LNCAP (cell line): ENCODE results near the gene PGAP1.

Source experiments
- TF ChIP-seq, protein P1 (sequence below): fragments of 450-650 bp; IDR thresholded peaks from 2 replicates; pipeline ENCODE4 v1.5.1; 2017; ENCODE audit warnings: mild to moderate bottlenecking

The PGAP1 gene, protein sequence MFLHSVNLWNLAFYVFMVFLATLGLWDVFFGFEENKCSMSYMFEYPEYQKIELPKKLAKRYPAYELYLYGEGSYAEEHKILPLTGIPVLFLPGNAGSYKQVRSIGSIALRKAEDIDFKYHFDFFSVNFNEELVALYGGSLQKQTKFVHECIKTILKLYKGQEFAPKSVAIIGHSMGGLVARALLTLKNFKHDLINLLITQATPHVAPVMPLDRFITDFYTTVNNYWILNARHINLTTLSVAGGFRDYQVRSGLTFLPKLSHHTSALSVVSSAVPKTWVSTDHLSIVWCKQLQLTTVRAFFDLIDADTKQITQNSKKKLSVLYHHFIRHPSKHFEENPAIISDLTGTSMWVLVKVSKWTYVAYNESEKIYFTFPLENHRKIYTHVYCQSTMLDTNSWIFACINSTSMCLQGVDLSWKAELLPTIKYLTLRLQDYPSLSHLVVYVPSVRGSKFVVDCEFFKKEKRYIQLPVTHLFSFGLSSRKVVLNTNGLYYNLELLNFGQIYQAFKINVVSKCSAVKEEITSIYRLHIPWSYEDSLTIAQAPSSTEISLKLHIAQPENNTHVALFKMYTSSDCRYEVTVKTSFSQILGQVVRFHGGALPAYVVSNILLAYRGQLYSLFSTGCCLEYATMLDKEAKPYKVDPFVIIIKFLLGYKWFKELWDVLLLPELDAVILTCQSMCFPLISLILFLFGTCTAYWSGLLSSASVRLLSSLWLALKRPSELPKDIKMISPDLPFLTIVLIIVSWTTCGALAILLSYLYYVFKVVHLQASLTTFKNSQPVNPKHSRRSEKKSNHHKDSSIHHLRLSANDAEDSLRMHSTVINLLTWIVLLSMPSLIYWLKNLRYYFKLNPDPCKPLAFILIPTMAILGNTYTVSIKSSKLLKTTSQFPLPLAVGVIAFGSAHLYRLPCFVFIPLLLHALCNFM

DNA sequence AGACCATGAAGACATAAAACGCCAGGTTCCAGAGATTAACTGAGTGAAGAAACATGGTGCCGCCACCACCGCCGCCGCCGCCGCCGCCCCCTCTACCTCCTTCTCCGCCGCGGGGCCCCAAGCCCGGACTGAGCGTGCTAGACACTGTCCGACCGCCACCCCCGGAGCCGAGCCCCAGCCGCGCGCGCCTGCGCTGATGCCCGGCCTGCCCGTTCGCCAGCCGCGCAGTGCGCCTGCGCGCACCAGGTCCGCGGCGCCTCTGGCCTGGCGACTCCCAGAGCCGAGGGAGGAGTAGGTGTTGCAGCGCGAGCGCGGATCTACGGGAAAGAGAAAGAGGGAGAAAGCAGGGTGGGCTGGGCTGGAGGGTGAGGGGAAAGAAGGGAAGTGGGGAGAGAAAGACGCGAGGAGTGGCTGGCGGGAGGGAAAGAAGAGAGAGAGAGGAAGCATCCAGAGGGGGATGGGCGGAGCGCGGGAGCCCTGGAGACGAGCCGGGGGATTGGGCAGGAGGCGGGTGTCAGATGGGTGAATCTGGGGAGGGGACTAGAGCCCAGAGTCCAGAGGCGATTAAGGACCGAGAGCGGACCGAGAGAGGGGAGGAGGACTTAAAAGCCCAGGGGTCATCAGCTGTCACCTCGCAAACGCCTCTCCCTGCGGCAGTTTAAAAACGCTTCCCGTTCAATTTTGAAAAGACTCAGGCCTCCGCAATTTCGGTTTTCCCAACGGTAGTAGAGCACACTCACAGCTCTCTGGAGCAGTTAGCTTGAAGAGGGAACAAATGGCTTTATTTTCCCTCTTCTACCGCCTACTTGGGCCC, at the start of gene PGAP1:
PGAP1 (minus strand) TSS at position 146 of the 814 bp plus-strand sequence; CDS start at position 55, 91 bp downstream.
- TF ChIP-seq, protein P1, sequence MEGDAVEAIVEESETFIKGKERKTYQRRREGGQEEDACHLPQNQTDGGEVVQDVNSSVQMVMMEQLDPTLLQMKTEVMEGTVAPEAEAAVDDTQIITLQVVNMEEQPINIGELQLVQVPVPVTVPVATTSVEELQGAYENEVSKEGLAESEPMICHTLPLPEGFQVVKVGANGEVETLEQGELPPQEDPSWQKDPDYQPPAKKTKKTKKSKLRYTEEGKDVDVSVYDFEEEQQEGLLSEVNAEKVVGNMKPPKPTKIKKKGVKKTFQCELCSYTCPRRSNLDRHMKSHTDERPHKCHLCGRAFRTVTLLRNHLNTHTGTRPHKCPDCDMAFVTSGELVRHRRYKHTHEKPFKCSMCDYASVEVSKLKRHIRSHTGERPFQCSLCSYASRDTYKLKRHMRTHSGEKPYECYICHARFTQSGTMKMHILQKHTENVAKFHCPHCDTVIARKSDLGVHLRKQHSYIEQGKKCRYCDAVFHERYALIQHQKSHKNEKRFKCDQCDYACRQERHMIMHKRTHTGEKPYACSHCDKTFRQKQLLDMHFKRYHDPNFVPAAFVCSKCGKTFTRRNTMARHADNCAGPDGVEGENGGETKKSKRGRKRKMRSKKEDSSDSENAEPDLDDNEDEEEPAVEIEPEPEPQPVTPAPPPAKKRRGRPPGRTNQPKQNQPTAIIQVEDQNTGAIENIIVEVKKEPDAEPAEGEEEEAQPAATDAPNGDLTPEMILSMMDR: no peak

DNA sequence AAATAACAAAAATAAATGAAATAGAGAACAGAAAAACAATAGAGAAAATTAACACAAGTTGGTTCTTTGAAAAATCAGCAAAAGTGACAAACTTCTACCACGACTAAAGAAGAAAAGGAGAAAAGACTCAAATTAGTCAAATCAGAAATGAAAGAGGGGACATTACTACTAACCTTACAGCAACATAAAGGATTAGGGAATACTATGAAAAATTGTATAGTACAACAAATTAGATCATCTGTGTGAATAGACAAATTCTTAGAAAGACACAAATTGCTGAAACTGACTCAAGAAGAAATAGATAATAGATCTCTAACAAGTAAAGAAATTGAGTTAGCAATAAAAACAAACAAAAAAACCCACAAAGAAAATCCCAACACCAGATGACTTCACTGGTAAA, 48.5 kb upstream of the PGAP1 start:
- TF ChIP-seq, protein P1: no peak

DNA sequence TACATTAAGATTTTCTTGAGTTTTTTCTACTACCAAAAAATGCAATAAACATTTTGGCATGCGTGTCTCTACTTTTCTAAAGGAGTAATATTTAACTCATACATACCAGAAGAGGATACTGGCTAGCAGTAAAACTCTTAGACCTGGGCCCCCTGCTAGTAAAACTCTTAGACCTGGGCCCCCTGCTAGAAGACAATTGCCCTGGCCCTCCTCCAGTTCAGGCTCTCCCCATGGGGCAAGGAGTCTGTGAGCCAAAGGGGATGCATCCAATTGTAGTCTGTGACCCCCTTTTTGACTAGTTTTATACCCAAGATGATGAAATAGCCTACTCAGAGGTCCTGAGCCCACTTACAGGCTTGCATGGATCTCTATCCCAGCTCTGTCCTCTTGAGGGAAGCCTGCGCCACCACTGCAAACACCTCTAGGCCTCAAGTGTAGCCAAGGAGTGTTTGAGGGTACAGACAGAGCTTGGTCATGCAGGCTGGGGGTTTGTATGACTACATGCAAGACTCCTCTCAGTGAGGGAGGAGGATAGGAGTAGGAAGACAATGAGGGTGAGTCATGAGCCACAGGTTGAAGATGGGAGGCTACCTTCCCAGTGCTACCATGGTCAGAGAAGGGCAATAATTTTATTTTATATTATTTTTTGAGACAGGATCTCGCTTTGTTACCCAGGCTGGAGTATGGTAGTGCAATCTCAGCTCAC, 45.2 kb upstream of the PGAP1 start:
- TF ChIP-seq, protein P1: no peak

DNA sequence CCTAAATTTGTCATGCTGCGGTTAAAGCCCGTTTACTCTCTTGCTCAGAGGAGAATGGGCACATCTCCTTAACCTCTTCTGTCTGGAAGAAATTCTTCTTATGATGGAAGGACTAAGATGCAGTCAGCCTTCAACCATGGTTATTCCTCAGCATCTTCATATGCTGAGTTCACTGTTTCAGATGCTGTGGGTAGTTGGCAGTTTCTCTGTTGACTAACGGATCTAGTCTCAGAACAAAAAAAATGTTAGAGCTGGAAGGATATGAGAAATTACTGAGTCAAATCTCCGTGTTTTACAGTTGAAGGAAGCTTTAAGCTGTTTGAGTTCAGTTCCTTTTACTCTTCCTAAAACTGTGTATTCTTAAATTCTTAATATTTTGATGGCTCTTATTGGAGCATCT, 43.6 kb upstream of the PGAP1 start:
- TF ChIP-seq, protein P1: no peak

DNA sequence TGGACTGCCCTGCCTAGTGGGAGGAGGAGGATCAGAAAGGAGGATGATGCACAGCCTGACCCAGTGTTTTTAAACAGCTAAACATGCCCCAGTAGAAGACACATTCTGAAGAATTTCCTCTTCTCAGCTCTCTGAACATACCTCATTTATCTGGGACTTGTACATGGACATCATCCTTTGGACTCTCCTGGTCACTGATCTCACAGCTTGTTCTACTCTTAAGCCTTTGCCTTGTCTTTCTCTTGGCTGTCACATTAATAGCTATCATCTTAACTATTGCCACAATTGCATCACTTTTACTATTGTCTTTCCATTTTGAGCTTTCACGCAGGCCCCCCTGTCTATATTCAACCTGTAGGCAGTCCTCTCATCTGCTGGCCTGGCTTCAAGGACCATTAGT, 42.0 kb upstream of the PGAP1 start:
- TF ChIP-seq, protein P1: no peak

DNA sequence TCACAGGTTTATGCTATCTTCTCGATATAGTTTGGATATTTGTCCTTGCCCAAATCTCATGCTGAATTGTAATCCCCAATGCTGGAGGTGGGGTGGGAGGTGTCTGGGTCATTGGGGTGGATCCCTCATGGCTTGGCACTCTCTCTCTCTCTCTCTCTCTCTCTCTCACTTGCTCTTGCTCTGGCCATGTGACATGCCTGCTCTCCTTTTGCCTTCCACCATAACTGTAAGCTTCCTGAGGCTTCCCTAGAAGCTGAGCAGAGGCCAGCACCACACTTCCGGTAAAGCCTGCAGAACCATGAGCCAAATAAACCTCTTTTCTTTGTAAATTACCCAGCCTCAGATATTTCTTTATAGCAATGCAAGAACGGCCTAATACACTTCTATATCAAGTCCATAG, 41.3 kb upstream of the PGAP1 start:
- TF ChIP-seq, protein P1: no peak
